ENCODE measurements around the gene KCND2.

Gene KCND2

GRCh38 chr7:120394595-120394994 lies 121.6 kb downstream of the KCND2 start:
- Histone ChIP-seq H3K79me2 (no peaks in the 10 kb centered on the region), H3K27me3 (ENCODE audit: control insufficient read depth, insufficient read depth, low read length) (no peaks in the 10 kb centered on the region), H3K4me3 (ENCODE audit: low read depth, low read length) (no peak overlapping the region), H3K4me2 (ENCODE audit: low read length) (no peak overlapping the region), H3K36me3 (ENCODE audit: control insufficient read depth, insufficient read depth, low read length) (no peaks in the 10 kb centered on the region), H3K9ac (no peak overlapping the region), H3K27ac (no peak overlapping the region), H3K4me1 (no peaks in the 10 kb centered on the region), H3K9me3 (ENCODE audit: control insufficient read depth, low read length) (no peaks in the 10 kb centered on the region), H2AFZ (no peak overlapping the region)
- TF ChIP-seq CTCF (IDR thresholded peaks at IDR 0.05), result no peak

GRCh38 chr7:120395526-120396019 lies 122.6 kb downstream of the KCND2 start:
- no peak for TF ChIP-seq CTCF (IDR thresholded peaks at IDR 0.05)
- H2AFZ ChIP-seq, result no peak overlapping the region
- H3K9me3 ChIP-seq (ENCODE audit: control insufficient read depth, low read length), result no peaks in the 10 kb centered on the region
- no peak overlapping the region for H3K27ac ChIP-seq
- H3K79me2 ChIP-seq, result no peaks in the 10 kb centered on the region
- H3K27me3 ChIP-seq (ENCODE audit: control insufficient read depth, insufficient read depth, low read length), result no peaks in the 10 kb centered on the region
- H3K9ac ChIP-seq, result no peak overlapping the region
- H3K4me3 ChIP-seq (ENCODE audit: low read depth, low read length), result no peak overlapping the region
- no peaks in the 10 kb centered on the region for H3K36me3 ChIP-seq (ENCODE audit: control insufficient read depth, insufficient read depth, low read length)
- H3K4me2 ChIP-seq (ENCODE audit: low read length), result no peak overlapping the region
- H3K4me1 ChIP-seq, result no peaks in the 10 kb centered on the region

- H3K9me3 ChIP-seq (ENCODE audit: control insufficient read depth, low read length), result no peaks in the 10 kb centered on the region
- no peak overlapping the region for H3K9ac ChIP-seq
- TF ChIP-seq CTCF (IDR thresholded peaks at IDR 0.05), result no peak
Observed at GRCh38 chr7:120398284-120399000, 125.5 kb downstream of the KCND2 start.

GRCh38 chr7:120400806-120401455 lies 128.0 kb downstream of the KCND2 start:
- Histone ChIP-seq H3K4me2 (ENCODE audit: low read length) (no peak overlapping the region), H3K79me2 (no peaks in the 10 kb centered on the region), H3K4me1 (no peaks in the 10 kb centered on the region), H3K9ac (no peak overlapping the region), H3K9me3 (ENCODE audit: control insufficient read depth, low read length) (no peaks in the 10 kb centered on the region), H3K27me3 (ENCODE audit: control insufficient read depth, insufficient read depth, low read length) (no peaks in the 10 kb centered on the region), H3K27ac (no peak overlapping the region), H2AFZ (no peak overlapping the region), H3K36me3 (ENCODE audit: control insufficient read depth, insufficient read depth, low read length) (no peaks in the 10 kb centered on the region), H3K4me3 (ENCODE audit: low read depth, low read length) (no peak overlapping the region)
- no peak for TF ChIP-seq CTCF (IDR thresholded peaks at IDR 0.05)

More at GRCh38 chr7:120398284-120399000, 125.5 kb downstream of the KCND2 start:
- Histone ChIP-seq H3K4me1 (no peaks in the 10 kb centered on the region), H3K4me2 (ENCODE audit: low read length) (no peak overlapping the region), H3K27ac (no peak overlapping the region), H2AFZ (no peak overlapping the region), H3K36me3 (ENCODE audit: control insufficient read depth, insufficient read depth, low read length) (no peaks in the 10 kb centered on the region), H3K4me3 (ENCODE audit: low read depth, low read length) (no peak overlapping the region), H3K27me3 (ENCODE audit: control insufficient read depth, insufficient read depth, low read length) (no peaks in the 10 kb centered on the region), H3K79me2 (no peaks in the 10 kb centered on the region)

Measured in parathyroid adenoma (tissue), 2 donors.